Right lobe of liver (tissue), 4 donors: Measurements from ENCODE around the gene FER.

Source experiments
- POLR2A ChIP-seq: fragments of 450-650 bp; IDR thresholded peaks from one replicate; pipeline ENCODE4 v1.6.1; 2017; ENCODE audit warnings: antibody characterized with exemption, mild to moderate bottlenecking
- TF ChIP-seq, protein P1 (sequence below), 4 donors: fragments of 200-600 bp in 3 of 4; fragments of 450-650 bp in 1 of 4; IDR thresholded peaks; one replicate each; pipeline versions ENCODE4 v1.5.1 to v1.8.0; 2016 to 2022; ENCODE audit warnings: antibody characterized with exemption in 4 of 4, mild to moderate bottlenecking in 2 of 4
- donor health status: DM: no; HTN: no; CAD: no.
- donor health status: DM: no; HTN: no; CAD: no.
- donor health status: DM: no; HTN: yes; CAD: no.

DNA sequence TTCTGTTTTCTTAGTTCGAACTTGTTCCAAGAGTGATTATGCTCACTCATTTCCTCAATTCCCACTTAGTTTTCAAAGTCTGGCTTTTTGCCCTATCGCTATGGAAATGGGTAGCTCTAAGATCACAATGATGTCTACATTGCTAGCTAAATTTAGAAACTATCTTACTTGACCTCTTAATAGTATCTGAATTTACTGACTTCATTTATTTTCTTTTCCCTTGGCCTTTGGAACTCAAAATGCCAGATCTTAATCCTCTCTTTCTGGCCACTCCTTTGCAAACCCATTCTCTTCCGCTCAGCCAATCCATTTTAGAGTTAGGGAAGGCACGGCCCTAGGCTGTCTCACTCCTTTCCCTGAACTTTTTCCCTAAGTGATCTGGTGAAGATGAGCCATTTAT, 137.0 kb downstream of the FER start:
- TF ChIP-seq, protein P1, sequence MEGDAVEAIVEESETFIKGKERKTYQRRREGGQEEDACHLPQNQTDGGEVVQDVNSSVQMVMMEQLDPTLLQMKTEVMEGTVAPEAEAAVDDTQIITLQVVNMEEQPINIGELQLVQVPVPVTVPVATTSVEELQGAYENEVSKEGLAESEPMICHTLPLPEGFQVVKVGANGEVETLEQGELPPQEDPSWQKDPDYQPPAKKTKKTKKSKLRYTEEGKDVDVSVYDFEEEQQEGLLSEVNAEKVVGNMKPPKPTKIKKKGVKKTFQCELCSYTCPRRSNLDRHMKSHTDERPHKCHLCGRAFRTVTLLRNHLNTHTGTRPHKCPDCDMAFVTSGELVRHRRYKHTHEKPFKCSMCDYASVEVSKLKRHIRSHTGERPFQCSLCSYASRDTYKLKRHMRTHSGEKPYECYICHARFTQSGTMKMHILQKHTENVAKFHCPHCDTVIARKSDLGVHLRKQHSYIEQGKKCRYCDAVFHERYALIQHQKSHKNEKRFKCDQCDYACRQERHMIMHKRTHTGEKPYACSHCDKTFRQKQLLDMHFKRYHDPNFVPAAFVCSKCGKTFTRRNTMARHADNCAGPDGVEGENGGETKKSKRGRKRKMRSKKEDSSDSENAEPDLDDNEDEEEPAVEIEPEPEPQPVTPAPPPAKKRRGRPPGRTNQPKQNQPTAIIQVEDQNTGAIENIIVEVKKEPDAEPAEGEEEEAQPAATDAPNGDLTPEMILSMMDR (IDR thresholded peaks at IDR 0.05): no peak
- TF ChIP-seq POLR2A: no peak
